Keratinocyte (primary cell): Measurements from ENCODE around the gene LITAFD. TPM values are rescaled to one million over a fixed set of nuclear protein-coding genes. Genes with fewer than 3 reads are reported as not detected.

ENCODE experiments used
- DNase-seq: peaks from one replicate; pipeline ENCODE4 v3.0.0-alpha.2; 2011; ENCODE audit warnings: low read depth, missing footprints, low spot score
- FAIRE-seq: peaks from 2 replicates; lab custom pipeline; 2011; peaks lifted over from hg19 to GRCh38; lab: Jason Lieb, UNC
- H2AFZ ChIP-seq: 2 replicates; pipeline ENCODE4 v1.6.0; 2012; ENCODE audit warnings: low read length, control low read depth, inconsistent platforms; ENCODE audit not compliant: control insufficient read depth
- H3K27ac ChIP-seq: 2 replicates; pipeline ENCODE4 v1.5.1; 2011; ENCODE audit warnings: low read length; ENCODE audit not compliant: control insufficient read depth, insufficient read depth
- H3K27me3 ChIP-seq: 3 replicates; pipeline ENCODE4 v1.6.0; 2011; ENCODE audit warnings: low read length; ENCODE audit not compliant: control insufficient read depth, insufficient read depth; ENCODE audit errors: extremely low read depth
- H3K36me3 ChIP-seq, 2 experiments: 2 replicates in 1 of 2; 3 replicates in 1 of 2; pipeline ENCODE4 v1.5.1; 2011; ENCODE audit warnings: low read length in 2 of 2, mild to moderate bottlenecking in 1 of 2; ENCODE audit not compliant: control insufficient read depth in 2 of 2, insufficient read depth in 2 of 2; ENCODE audit errors: extremely low read depth in 1 of 2
- H3K4me1 ChIP-seq: 3 replicates; pipeline ENCODE4 v1.5.1; 2011; ENCODE audit warnings: low read length; ENCODE audit not compliant: control insufficient read depth, insufficient read depth; ENCODE audit errors: extremely low read depth
- H3K4me2 ChIP-seq: 3 replicates; pipeline ENCODE4 v1.6.0; 2011; ENCODE audit warnings: low read depth, low read length; ENCODE audit not compliant: control insufficient read depth, insufficient read depth; ENCODE audit errors: extremely low read depth
- H3K4me3 ChIP-seq, 3 experiments: fragments of 200-600 bp in 1 of 3; sonication (generic) in 1 of 3; 2 replicates in 2 of 3; 3 replicates in 1 of 3; pipeline ENCODE4 v1.5.1; 2011 to 2016; ENCODE audit warnings: low read length in 3 of 3, mild to moderate bottlenecking in 3 of 3, control low read depth in 2 of 3, inconsistent platforms in 1 of 3, low read depth in 1 of 3, mixed read lengths in 1 of 3, mixed run types in 1 of 3, moderate library complexity in 1 of 3; ENCODE audit not compliant: control insufficient read depth in 2 of 3, insufficient read depth in 2 of 3; ENCODE audit errors: extremely low read depth in 1 of 3
- H3K79me2 ChIP-seq: 2 replicates; pipeline ENCODE4 v1.6.0; 2012; ENCODE audit warnings: low read length; ENCODE audit not compliant: control insufficient read depth, insufficient read depth
- H3K9ac ChIP-seq: 3 replicates; pipeline ENCODE4 v1.6.0; 2011; ENCODE audit warnings: low read length; ENCODE audit not compliant: control insufficient read depth, insufficient read depth; ENCODE audit errors: extremely low read depth
- H3K9me1 ChIP-seq: 3 replicates; pipeline ENCODE4 v1.6.0; 2011; ENCODE audit warnings: low read length; ENCODE audit not compliant: control insufficient read depth, insufficient read depth; ENCODE audit errors: extremely low read depth
- H3K9me3 ChIP-seq: 2 replicates; pipeline ENCODE4 v1.5.1; 2012; ENCODE audit warnings: low read depth, low read length; ENCODE audit not compliant: control insufficient read depth
- H4K20me1 ChIP-seq: 3 replicates; pipeline ENCODE4 v1.6.0; 2011; ENCODE audit warnings: low read length; ENCODE audit not compliant: control insufficient read depth, insufficient read depth; ENCODE audit errors: extremely low read depth
- CTCF ChIP-seq, 3 experiments: IDR thresholded peaks in 1 of 3; conservative IDR thresholded peaks in 1 of 3; optimal IDR thresholded peaks in 1 of 3; 2 replicates in 2 of 3; 3 replicates in 1 of 3; pipeline versions ENCODE3 to v1.5.1; 2011; ENCODE audit warnings: low read length in 3 of 3, mild to moderate bottlenecking in 3 of 3, moderate library complexity in 2 of 3, control low read depth in 1 of 3, inconsistent platforms in 1 of 3; ENCODE audit not compliant: insufficient read depth in 2 of 3; ENCODE audit errors: extremely low read depth in 1 of 3
- EZH2 ChIP-seq: IDR thresholded peaks from one replicate; pipeline ENCODE4 v1.6.1; 2012; ENCODE audit warnings: inconsistent platforms, mild to moderate bottlenecking, low read length, moderate library complexity
- dilution Hi-C: fragments of 300-500 bp; cut with MboI; formaldehyde crosslinking; loops from one replicate; pipeline ENCODE4 v1.7.0; 2020; ENCODE audit warnings: low sequenced_read_pairs; ENCODE audit not compliant: extremely low pct_ligation_motif_present
- polyA plus RNA-seq, 5 experiments: library from polyadenylated mRNA; depleted of rRNA in 3 of 5; stranded (reverse) in 3 of 5; stranded (forward) in 1 of 5; unstranded in 1 of 5; fragments of >200 nt; gene quantifications; 1 replicate in 1 of 5; 2 replicates in 3 of 5; 3 replicates in 1 of 5; pipeline versions ENCODE4 v1.2.1 to v1.2.3, GENCODE V29; 2011 to 2012; ENCODE audit warnings: missing spikeins in 2 of 5, low read depth in 1 of 5, low replicate concordance in 1 of 5

Gene LITAFD
- polyA plus RNA-seq, 1 donor (not counting 4 experiments of a cell fraction or from before 2014, with no cell fraction given) = not detected

- Histone ChIP-seq H3K9me3 (no peaks in the 10 kb centered on the region), H4K20me1 (peaks cover 41% of the 10 kb centered on the region), H3K9me1 (no peaks in the 10 kb centered on the region), H3K4me1 (no peaks in the 10 kb centered on the region), H3K36me3 (peaks cover 13 to 24% of the 10 kb centered on the region in 2 experiments), H3K27me3 (no peaks in the 10 kb centered on the region), H3K4me2 (no peak overlapping the region), H3K27ac (no peak overlapping the region), H3K9ac (no peak overlapping the region), H2AFZ (no peak overlapping the region), H3K4me3 (no peak overlapping the region), H3K79me2 (peaks cover 93% of the 10 kb centered on the region)
- FAIRE-seq (no peak), DNase-seq (no peak)
- TF ChIP-seq EZH2 (no peak), CTCF (optimal IDR thresholded peaks at IDR 0.05 in 1 of 3, IDR thresholded peaks at IDR 0.05 in 1 of 3, conservative IDR thresholded peaks at IDR 0.05 in 1 of 3; ENCODE audit: extremely low read depth in 1 of 3, insufficient read depth in 2 of 3, low read length in 3 of 3) (no peak)
- dilution Hi-C loops = loop anchor here (25.0 kb wide), 1 partner anchor 184 kb away; no protein-coding TSS in a partner anchor
These were observed 46.4 kb downstream of the LITAFD start for GRCh38 chr16:8928467-8928957.

- no peak overlapping the region for H3K9ac ChIP-seq
- H3K4me2 ChIP-seq = no peak overlapping the region
- dilution Hi-C loops = loop anchor here (25.0 kb wide), 1 partner anchor 183 kb away; no protein-coding TSS in a partner anchor
- DNase-seq (no peak), FAIRE-seq (no peak)
- H4K20me1 ChIP-seq = peaks cover 45% of the 10 kb centered on the region
- no peak overlapping the region for H3K4me3 ChIP-seq
- H3K4me1 ChIP-seq = no peaks in the 10 kb centered on the region
- H3K9me1 ChIP-seq = peaks cover 3% of the 10 kb centered on the region
- H3K9me3 ChIP-seq = no peaks in the 10 kb centered on the region
- H2AFZ ChIP-seq = no peak overlapping the region
- H3K27me3 ChIP-seq = no peaks in the 10 kb centered on the region
- H3K27ac ChIP-seq = no peak overlapping the region
- peaks cover 11 to 22% of the 10 kb centered on the region in 2 experiments for H3K36me3 ChIP-seq
- peaks cover 94% of the 10 kb centered on the region for H3K79me2 ChIP-seq
- TF ChIP-seq EZH2 (no peak), CTCF (optimal IDR thresholded peaks at IDR 0.05 in 1 of 3, IDR thresholded peaks at IDR 0.05 in 1 of 3, conservative IDR thresholded peaks at IDR 0.05 in 1 of 3; ENCODE audit: extremely low read depth in 1 of 3, insufficient read depth in 2 of 3, low read length in 3 of 3) (no peak)
These were observed 47.1 kb downstream of the LITAFD start for GRCh38 chr16:8929086-8929748.
